ENCODE measurements around the gene ETV1.

- TF ChIP-seq, protein P1, sequence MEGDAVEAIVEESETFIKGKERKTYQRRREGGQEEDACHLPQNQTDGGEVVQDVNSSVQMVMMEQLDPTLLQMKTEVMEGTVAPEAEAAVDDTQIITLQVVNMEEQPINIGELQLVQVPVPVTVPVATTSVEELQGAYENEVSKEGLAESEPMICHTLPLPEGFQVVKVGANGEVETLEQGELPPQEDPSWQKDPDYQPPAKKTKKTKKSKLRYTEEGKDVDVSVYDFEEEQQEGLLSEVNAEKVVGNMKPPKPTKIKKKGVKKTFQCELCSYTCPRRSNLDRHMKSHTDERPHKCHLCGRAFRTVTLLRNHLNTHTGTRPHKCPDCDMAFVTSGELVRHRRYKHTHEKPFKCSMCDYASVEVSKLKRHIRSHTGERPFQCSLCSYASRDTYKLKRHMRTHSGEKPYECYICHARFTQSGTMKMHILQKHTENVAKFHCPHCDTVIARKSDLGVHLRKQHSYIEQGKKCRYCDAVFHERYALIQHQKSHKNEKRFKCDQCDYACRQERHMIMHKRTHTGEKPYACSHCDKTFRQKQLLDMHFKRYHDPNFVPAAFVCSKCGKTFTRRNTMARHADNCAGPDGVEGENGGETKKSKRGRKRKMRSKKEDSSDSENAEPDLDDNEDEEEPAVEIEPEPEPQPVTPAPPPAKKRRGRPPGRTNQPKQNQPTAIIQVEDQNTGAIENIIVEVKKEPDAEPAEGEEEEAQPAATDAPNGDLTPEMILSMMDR (IDR thresholded peaks at IDR 0.05; ENCODE audit: poor library complexity): no peak
- no peak for TF ChIP-seq EZH2 (IDR thresholded peaks at IDR 0.05; ENCODE audit: borderline replicate concordance)
- no peak for TF ChIP-seq EZH2phosphoT487 (IDR thresholded peaks at IDR 0.05; ENCODE audit: low read depth, severe bottlenecking, unreplicated experiment)
Measured at GRCh38 chr7:13952921-13953320, 36.5 kb downstream of the ETV1 start.

Data from hepatocyte (in vitro differentiated cells).